SU-DHL-6 (cell line): Measurements from ENCODE around the gene ESRRB.

Experiments used
- H2AFZ ChIP-seq: fragments of 200-600 bp; sonication (generic); 2 replicates; pipeline ENCODE4 v1.6.1; 2014; ENCODE audit warnings: low read depth, mild to moderate bottlenecking, moderate library complexity, mixed read lengths, antibody characterized with exemption, low read length; ENCODE audit not compliant: severe bottlenecking
- H3F3A ChIP-seq: fragments of 200-600 bp; shearing (Covaris generic); 2 replicates; pipeline ENCODE4 v1.6.0; 2016; ENCODE audit warnings: antibody characterized with exemption, mild to moderate bottlenecking; ENCODE audit not compliant: insufficient read depth
- H3K27ac ChIP-seq: fragments of 200-600 bp; sonication (generic); 2 replicates; pipeline ENCODE4 v1.5.1; 2016; ENCODE audit warnings: low read depth, mild to moderate bottlenecking, low read length, moderate library complexity, mixed read lengths
- H3K27me3 ChIP-seq: fragments of 200-600 bp; sonication (generic), shearing (Covaris generic); 2 replicates; pipeline ENCODE4 v1.6.0; 2014; ENCODE audit warnings: mild to moderate bottlenecking, low read length
- H3K36me3 ChIP-seq: fragments of 200-600 bp; sonication (generic); 2 replicates; pipeline ENCODE4 v1.6.1; 2014; ENCODE audit warnings: mild to moderate bottlenecking, low read length, mixed read lengths
- H3K4me2 ChIP-seq: fragments of 300-600, 200-600 bp; shearing (Covaris generic), sonication (generic); 2 replicates; pipeline ENCODE4 v1.6.0; 2014; ENCODE audit warnings: low read length, low read depth, mild to moderate bottlenecking; ENCODE audit not compliant: poor library complexity, severe bottlenecking
- H3K4me3 ChIP-seq: fragments of 200-600 bp; sonication (generic); 2 replicates; pipeline ENCODE4 v1.5.1; 2014; ENCODE audit warnings: antibody characterized with exemption, low read length, mild to moderate bottlenecking, mixed read lengths; ENCODE audit not compliant: insufficient read depth, poor library complexity, severe bottlenecking
- H3K79me2 ChIP-seq: fragments of 200-600 bp; sonication (generic); 2 replicates; pipeline ENCODE4 v1.6.1; 2014; ENCODE audit warnings: mild to moderate bottlenecking, low read length, moderate library complexity; ENCODE audit not compliant: insufficient read depth
- H3K9ac ChIP-seq: fragments of 200-600 bp; sonication (generic); 2 replicates; pipeline ENCODE4 v1.7.0; 2014; ENCODE audit warnings: mild to moderate bottlenecking, low read length
- H3K9me2 ChIP-seq: fragments of 200-600 bp; sonication (generic); replicated peaks from 2 replicates; pipeline ENCODE4 v1.6.1; 2014; ENCODE audit warnings: low read length; ENCODE audit not compliant: insufficient read depth
- H3K9me3 ChIP-seq: fragments of 200-600 bp; sonication (generic); 2 replicates; pipeline ENCODE4 v1.6.1; 2014; ENCODE audit warnings: low read length, mixed read lengths; ENCODE audit not compliant: insufficient read depth
- H4K20me1 ChIP-seq: fragments of 200-600 bp; sonication (generic); 2 replicates; pipeline ENCODE4 v1.6.1; 2014; ENCODE audit warnings: low read depth, mild to moderate bottlenecking, antibody characterized with exemption, low read length, moderate library complexity, mixed read lengths
- EZH2phosphoT487 ChIP-seq: fragments of 200-600 bp; sonication (generic), shearing (Covaris generic); conservative IDR thresholded peaks from 2 replicates; pipeline ENCODE4 v1.6.1; 2018; ENCODE audit warnings: mild to moderate bottlenecking, antibody characterized with exemption, low read length, moderate library complexity, mixed read lengths
- TF ChIP-seq, protein P1 (sequence below): fragments of 200-600 bp; sonication (generic); IDR thresholded peaks from one replicate; pipeline ENCODE4 v1.5.1; 2017; ENCODE audit warnings: antibody characterized with exemption, mild to moderate bottlenecking, low read length, moderate library complexity; ENCODE audit not compliant: insufficient read depth, poor library complexity, severe bottlenecking

Gene ESRRB

DNA sequence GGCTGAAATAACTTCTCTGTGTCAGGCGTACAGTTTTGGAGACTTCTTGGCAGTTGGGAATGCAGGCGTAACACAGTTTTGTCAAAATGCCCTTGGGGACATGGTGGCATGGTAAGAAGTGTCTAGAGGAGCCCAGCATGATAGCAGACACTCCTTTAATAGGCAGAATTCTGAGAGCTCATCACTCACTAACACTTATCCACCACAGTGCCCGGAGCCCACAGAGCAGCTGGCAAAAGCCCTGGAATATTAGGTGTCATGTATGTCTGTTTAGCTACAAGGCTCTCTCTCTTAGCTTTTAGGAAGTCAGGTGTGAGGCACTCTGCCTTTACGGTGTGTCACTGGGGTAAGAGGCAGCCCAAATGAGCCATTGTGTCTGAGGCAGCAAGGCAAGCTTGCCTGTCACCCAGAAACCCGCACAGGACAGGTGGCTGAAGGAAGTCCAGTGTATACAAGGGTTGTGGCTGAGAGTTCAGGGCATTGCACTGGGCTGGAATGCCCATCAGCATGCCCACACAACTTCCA lies 96.3 kb downstream of the ESRRB start:
- H3K9ac ChIP-seq, result no peak overlapping the region
- no peaks in the 10 kb centered on the region for H3F3A ChIP-seq
- H3K27ac ChIP-seq, result no peak overlapping the region
- no peak for TF ChIP-seq EZH2phosphoT487
- TF ChIP-seq, protein P1, sequence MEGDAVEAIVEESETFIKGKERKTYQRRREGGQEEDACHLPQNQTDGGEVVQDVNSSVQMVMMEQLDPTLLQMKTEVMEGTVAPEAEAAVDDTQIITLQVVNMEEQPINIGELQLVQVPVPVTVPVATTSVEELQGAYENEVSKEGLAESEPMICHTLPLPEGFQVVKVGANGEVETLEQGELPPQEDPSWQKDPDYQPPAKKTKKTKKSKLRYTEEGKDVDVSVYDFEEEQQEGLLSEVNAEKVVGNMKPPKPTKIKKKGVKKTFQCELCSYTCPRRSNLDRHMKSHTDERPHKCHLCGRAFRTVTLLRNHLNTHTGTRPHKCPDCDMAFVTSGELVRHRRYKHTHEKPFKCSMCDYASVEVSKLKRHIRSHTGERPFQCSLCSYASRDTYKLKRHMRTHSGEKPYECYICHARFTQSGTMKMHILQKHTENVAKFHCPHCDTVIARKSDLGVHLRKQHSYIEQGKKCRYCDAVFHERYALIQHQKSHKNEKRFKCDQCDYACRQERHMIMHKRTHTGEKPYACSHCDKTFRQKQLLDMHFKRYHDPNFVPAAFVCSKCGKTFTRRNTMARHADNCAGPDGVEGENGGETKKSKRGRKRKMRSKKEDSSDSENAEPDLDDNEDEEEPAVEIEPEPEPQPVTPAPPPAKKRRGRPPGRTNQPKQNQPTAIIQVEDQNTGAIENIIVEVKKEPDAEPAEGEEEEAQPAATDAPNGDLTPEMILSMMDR, result no peak
- H3K9me3 ChIP-seq, result no peaks in the 10 kb centered on the region
- no peaks in the 10 kb centered on the region for H3K27me3 ChIP-seq
- H3K36me3 ChIP-seq, result no peaks in the 10 kb centered on the region
- H3K4me3 ChIP-seq, result no peak overlapping the region
- no peak overlapping the region for H3K4me2 ChIP-seq
- H3K9me2 ChIP-seq, result no peaks in the 10 kb centered on the region
- no peaks in the 10 kb centered on the region for H4K20me1 ChIP-seq
- H2AFZ ChIP-seq, result no peak overlapping the region
- no peaks in the 10 kb centered on the region for H3K79me2 ChIP-seq

- H2AFZ ChIP-seq, result no peak overlapping the region
- no peaks in the 10 kb centered on the region for H3K9me3 ChIP-seq
- no peak overlapping the region for H3K4me3 ChIP-seq
- no peak overlapping the region for H3K9ac ChIP-seq
- H3K79me2 ChIP-seq, result no peaks in the 10 kb centered on the region
- TF ChIP-seq, protein P1, result no peak
- TF ChIP-seq EZH2phosphoT487, result no peak
- no peak overlapping the region for H3K27ac ChIP-seq
- H3K4me2 ChIP-seq, result no peak overlapping the region
- H3K9me2 ChIP-seq, result no peaks in the 10 kb centered on the region
- H3K36me3 ChIP-seq, result no peaks in the 10 kb centered on the region
- H3F3A ChIP-seq, result no peaks in the 10 kb centered on the region
- no peaks in the 10 kb centered on the region for H3K27me3 ChIP-seq
- H4K20me1 ChIP-seq, result no peaks in the 10 kb centered on the region
Observed at GRCh38 chr14:76473481-76474263, 97.7 kb downstream of the ESRRB start.

- Histone ChIP-seq H3K79me2 (no peaks in the 10 kb centered on the region), H3F3A (no peaks in the 10 kb centered on the region), H3K27me3 (no peaks in the 10 kb centered on the region), H4K20me1 (no peaks in the 10 kb centered on the region), H2AFZ (no peak overlapping the region), H3K4me3 (no peak overlapping the region), H3K27ac (no peak overlapping the region), H3K9me3 (no peaks in the 10 kb centered on the region), H3K36me3 (no peaks in the 10 kb centered on the region), H3K9me2 (no peaks in the 10 kb centered on the region), H3K4me2 (no peak overlapping the region), H3K9ac (no peak overlapping the region)
- no peak for TF ChIP-seq EZH2phosphoT487
- TF ChIP-seq, protein P1, result no peak
Observed at GRCh38 chr14:76480426-76480825, 104.5 kb downstream of the ESRRB start.
